Mucosa of descending colon (tissue), 3 donors: Measurements from ENCODE around the gene PHLDB3. TPM values are rescaled to one million over a fixed set of nuclear protein-coding genes. Genes with fewer than 3 reads are reported as not detected.

Experiments
- ATAC-seq: fragments of 200-7000 bp; cut with Tn5 transposase; one replicate; pipeline ENCODE4 v1.9.1; 2020; ENCODE audit warnings: mild to moderate bottlenecking, moderate library complexity
- DNase-seq, 3 donors: peaks; one replicate each; pipeline ENCODE4 v3.0.0-alpha.2; 2020
- H3K36me3 ChIP-seq: fragments of 200-600 bp; one replicate; pipeline ENCODE4 v1.8.0; 2021; ENCODE audit warnings: low read depth, mild to moderate bottlenecking
- H3K4me1 ChIP-seq: fragments of 200-600 bp; one replicate; pipeline ENCODE4 v1.8.0; 2021; ENCODE audit warnings: low read depth, mild to moderate bottlenecking
- H3K4me3 ChIP-seq: fragments of 200-600 bp; one replicate; pipeline ENCODE4 v1.8.0; 2021; ENCODE audit warnings: mild to moderate bottlenecking
- H3K9me3 ChIP-seq: fragments of 200-600 bp; one replicate; pipeline ENCODE4 v1.8.0; 2021; ENCODE audit warnings: mild to moderate bottlenecking
- CTCF ChIP-seq: fragments of 200-600 bp; IDR thresholded peaks from one replicate; pipeline ENCODE4 v1.8.0; 2022; ENCODE audit warnings: antibody characterized with exemption, mild to moderate bottlenecking
- intact Hi-C, 2 donors: fragments of 100-400 bp; cut with DNase I in 1 of 2; cut with micrococcal nuclease in 1 of 2; formaldehyde crosslinking; loops; one replicate each; pipeline versions ENCODE4 v1.11.0 to v1.11.1; 2022; cut with DNase I, micrococcal nuclease
- total RNA-seq, 3 donors: library from RNA; stranded (reverse); fragmentation: NEBNext Ultra II Directional in 2 of 3; extraction: Animal tissue kit (Norgen Biotek cat#: 25700) in 2 of 3; gene quantifications; one replicate each; pipeline versions ENCODE4 v1.2.1 to v1.2.4, GENCODE V29; 2021 to 2023
- donor health status: DM: no; HTN: no; CAD: no; lungs with moderate emphysema.
- donor health status: DM: no; HTN: no; CAD: no.
- donor health status: DM: no; HTN: yes; CAD: no.

PHLDB3 gene
- total RNA-seq, 3 donors from 2014 or later, result 13.2 to 22.4 (median 21.3) TPM

- ATAC-seq (no peak), DNase-seq (no peak)
- H3K36me3 ChIP-seq, result no peaks in the 10 kb centered on the region
- H3K4me3 ChIP-seq, result no peak overlapping the region
- intact Hi-C loops, result no loop called here
- no peaks in the 10 kb centered on the region for H3K9me3 ChIP-seq
- no peak for TF ChIP-seq CTCF
- H3K4me1 ChIP-seq, result peaks cover 16% of the 10 kb centered on the region
Measured at GRCh38 chr19:43469160-43469480, 35.4 kb downstream of the PHLDB3 start.

- Histone ChIP-seq H3K4me3 (no peak overlapping the region), H3K9me3 (no peaks in the 10 kb centered on the region), H3K4me1 (peaks cover 17% of the 10 kb centered on the region), H3K36me3 (no peaks in the 10 kb centered on the region)
- intact Hi-C loops, result no loop called here
- TF ChIP-seq CTCF, result no peak
- DNase-seq (no peak), ATAC-seq (no peak)
Measured at GRCh38 chr19:43468354-43469159, 36.0 kb downstream of the PHLDB3 start.

DNA sequence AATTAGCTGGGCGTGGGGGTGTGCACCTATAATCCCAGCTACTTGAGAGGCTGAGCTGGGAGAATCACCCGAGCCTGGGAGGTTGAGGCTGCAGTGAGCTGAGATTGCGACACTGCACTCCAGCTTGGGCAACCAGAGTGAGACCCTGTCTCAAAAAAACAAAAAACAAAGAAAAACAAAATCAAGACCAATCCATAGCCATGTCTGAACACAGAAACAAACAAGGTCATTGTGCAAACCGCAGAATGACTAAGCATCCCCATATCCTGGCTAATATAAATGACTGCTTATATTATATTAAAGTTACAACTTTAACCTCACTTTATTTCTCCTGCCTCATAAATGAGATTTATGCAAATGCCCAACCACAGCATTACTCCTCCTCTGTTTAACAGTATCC, 36.8 kb downstream of the PHLDB3 start:
- H3K4me1 ChIP-seq, result peaks cover 23% of the 10 kb centered on the region
- intact Hi-C loops, result no loop called here
- ATAC-seq (no peak), DNase-seq (no peak)
- no peaks in the 10 kb centered on the region for H3K36me3 ChIP-seq
- no peak for TF ChIP-seq CTCF
- H3K4me3 ChIP-seq, result no peak overlapping the region
- no peaks in the 10 kb centered on the region for H3K9me3 ChIP-seq

DNA sequence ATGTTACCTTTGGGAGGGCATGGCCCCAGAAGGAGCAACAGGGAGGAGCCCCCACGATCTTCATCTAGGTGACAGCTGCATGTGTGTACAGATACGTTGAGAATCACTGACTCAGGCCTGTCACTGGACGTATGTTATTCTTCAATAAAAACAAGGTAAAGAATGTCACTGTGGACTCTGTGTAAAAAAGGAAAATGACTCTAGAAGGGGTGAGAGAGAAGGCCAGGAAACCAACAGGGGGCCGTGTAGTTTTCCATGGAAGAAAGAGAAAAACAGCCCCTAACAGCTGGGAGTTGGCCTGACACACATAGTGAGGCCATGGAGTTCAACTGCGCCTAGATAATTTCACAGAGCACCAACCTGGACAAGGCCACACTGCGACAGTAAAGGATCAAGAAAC, 37.3 kb downstream of the PHLDB3 start:
- intact Hi-C loops, result no loop called here
- Histone ChIP-seq H3K9me3 (no peaks in the 10 kb centered on the region), H3K4me1 (peaks cover 23% of the 10 kb centered on the region), H3K4me3 (no peak overlapping the region), H3K36me3 (no peaks in the 10 kb centered on the region)
- DNase-seq (no peak), ATAC-seq (no peak)
- TF ChIP-seq CTCF, result no peak

GRCh38 chr19:43466793-43467192, 37.8 kb downstream of the PHLDB3 start:
- H3K9me3 ChIP-seq, result no peaks in the 10 kb centered on the region
- no peak for TF ChIP-seq CTCF
- H3K36me3 ChIP-seq, result no peaks in the 10 kb centered on the region
- H3K4me3 ChIP-seq, result no peak overlapping the region
- peaks cover 23% of the 10 kb centered on the region for H3K4me1 ChIP-seq
- intact Hi-C loops, result no loop called here
- no peak for DNase-seq
- ATAC-seq, result no peak
